Stimulated activated CD8-positive, alpha-beta memory T cell treated with anti-CD3 and anti-CD28 coated beads, Interleukin-7, amount 100 ng/mL, for 24 hours (primary cell): ENCODE results near the gene NUDT2.
"Not testable (repeated sequence)": the region's sequence is repeated elsewhere in the genome, so short reads cannot be mapped to it uniquely, and the experiment has no call there.

Source experiments
- DNase-seq: peaks from one replicate; pipeline ENCODE4 v3.0.0-alpha.2; 2020; ENCODE audit warnings: low read depth

Gene NUDT2

DNA sequence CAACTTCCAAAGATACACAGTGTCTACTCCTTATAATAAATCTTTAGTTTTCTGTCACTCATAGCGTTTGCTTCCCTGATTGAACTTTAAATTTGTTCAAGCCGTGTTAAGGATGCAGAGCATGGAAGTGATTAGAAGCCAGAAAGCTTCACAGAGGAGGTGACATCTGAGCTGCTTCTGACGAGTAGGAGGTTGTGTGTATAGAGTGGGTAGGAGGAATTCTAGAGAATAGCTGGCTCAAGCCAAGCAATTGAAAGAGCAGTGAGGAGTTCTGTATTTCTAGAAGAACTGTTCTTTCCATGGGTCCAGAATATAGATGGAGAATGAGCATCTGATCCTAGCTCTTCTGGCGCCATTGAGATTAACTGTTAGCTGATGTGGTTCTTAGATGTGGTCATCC lies 6.0 kb downstream of the NUDT2 start:
- DNase-seq = no peak

DNA sequence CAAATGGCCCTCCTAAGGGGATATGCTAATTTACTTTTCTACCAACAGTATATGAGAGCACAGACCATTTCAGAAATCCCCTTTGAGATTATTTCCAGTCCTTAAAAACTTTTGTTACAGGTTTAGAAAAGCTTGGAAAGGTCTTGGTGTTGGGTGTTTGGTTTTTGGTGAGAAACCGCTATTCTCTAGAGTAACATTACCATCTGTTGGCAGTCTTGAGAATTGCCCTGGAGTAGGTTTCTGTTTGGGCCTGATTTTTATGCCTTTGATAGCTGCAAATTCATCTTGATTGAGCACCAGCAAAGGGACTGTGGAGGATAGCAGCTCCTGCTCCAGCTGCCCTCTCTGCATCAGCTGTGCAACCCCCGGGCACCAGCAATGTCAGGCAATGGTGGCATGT lies 8.0 kb downstream of the NUDT2 start:
- DNase-seq = no peak

DNA sequence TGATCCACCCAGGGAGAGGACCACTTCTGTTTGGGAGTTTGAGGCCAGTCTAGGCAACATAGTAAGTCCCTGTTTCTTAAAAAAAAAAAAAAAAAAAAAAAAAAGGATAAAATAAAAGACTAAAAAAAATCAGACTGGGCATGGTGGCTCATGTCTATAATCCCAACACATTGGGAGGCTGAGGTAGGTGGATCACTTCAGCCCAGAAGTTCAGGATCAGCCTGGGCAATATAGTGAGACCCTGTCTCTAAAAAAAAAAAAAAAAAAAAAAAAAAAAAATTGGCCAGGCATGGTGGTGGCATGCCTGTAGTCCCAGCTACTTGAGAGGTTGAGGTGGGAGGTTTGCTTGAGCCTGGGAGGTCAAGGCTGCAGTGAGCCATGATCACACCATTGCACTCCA lies 8.7 kb downstream of the NUDT2 start:
- DNase-seq = not testable (repeated sequence)

DNA sequence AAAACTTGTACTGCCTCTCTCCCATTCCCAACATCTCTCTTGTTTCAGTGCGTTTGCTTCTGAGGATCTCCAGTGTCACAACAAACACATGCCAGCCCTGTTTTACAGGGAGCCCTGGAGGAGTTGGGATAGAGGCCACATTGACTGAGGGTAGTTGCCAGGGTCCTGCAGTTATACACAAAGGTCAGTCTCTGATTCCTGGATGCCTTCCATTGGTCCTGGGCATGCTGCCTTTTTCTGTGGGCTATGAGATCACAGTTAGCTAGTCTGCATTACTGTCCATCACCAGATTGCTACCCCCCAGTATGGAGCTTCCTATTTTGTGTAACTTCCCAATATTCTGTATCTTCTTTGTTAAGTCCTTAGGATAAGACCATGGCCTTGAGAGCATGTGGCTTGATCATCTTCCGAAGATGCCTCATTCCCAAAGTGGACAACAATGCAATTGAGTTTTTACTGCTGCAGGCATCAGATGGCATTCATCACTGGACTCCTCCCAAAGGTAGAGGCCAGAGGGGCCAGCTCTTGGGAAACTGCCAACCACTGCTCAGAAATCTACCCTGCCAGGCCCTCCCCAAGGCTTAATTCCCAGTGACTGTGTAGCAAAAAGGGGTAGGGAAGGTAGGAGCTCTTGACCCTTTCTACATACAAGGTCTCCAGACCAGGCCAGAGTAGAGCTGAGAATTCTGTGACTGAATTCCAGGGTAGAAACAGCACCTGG lies 9.5 kb downstream of the NUDT2 start:
- no peak for DNase-seq

DNA sequence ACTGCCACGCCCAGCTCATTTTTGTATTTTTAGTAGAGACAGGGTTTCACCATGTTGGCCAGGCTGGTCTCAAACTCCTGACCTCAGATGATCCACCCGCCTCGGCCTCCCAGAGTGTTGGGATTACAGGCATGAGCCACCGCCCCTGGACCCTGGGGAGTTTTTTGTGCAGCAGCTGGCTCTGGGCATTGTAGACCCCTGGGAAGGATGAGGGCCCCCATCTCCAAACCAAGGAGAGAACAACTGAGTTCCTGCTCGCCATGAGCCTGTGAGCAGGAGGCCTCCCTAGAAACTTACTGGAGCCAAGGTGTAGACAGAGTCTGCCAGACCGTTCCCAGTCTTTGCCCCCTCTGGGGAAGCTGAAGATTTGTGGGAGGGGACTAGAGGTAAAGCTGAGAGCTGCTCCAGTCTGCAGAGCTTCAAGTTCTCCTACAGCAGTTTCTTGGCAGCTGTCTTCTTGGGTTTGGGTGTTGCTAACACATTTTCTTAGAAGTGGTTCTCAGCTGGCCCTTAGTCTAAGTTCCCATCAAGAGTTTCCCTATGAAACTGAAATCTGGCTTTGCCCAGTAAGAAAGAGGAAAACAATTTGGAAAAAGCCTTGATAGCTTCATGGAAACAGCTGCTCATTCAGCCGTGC lies 12.4 kb downstream of the NUDT2 start:
- no peak for DNase-seq

DNA sequence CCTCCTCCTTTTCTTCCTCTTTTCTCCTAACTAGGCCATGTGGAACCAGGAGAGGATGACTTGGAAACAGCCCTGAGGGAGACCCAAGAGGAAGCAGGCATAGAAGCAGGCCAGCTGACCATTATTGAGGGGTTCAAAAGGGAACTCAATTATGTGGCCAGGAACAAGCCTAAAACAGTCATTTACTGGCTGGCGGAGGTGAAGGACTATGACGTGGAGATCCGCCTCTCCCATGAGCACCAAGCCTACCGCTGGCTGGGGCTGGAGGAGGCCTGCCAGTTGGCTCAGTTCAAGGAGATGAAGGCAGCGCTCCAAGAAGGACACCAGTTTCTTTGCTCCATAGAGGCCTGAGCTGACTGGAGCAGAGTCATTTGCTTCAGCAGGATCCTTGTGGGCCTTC lies 13.7 kb downstream of the NUDT2 start:
- no peak for DNase-seq

DNA sequence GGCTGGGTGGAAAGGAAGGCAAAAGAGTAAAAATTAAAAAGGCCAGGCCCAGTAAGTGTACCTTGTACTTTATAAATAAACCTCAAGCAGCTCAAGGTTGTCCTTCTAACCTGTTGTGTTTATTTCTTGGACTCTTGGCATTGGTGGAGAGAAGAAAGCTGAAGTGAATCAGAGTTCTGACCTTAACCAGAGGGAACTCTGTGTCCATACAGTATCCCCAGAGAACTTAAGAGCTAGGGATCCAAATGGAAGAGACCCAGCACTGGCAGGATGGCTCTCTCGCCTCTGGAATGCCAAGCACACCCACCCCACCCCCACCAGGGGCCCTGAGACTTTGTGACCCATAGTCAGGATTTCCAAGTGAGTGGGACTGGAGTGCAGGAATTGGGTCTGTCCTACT lies 14.2 kb downstream of the NUDT2 start:
- no peak for DNase-seq

DNA sequence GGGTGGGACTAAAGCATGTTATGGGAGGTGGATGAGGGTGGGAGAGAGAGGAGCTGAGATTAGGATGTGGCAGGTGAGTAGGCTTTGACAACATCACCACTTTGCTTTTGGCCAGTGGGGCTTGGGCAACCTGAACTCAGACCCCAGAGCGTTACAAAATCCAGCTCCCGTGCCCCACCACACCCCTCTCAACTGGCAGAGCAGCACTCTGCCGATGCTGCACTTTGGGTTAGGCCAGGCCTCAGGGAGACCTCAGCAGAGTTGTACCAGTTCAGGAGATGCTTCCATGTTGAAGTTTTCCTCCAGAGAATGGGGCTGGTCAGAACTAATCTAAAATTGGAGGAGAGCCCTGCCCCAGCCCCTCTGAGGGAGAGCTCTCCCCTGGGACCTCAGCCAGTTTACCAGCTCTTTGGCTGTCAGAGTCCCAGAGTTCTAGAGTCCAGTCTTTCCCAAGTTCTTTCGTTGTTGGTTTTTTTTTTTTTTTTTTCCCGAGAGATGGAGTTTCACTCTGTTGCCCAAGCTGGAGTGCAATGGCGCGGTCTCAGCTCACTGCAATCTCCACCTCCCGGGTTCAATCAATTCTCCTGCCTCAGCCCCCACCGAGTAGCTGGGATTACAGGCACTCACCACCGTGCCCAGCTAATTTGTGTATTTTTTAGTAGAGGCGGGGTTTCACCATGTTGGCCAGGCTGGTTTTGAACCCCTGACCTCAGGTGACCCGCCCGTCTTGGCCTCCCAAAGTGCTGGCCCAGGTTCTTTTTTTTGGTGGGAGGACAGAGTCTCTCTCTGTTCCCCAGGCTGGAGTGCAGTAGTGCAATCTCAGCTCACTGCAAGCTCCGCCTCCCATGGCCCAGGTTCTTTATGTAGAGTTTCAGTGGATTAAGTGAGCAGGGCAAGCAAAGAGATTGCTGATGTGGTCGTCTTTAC lies 17.8 kb downstream of the NUDT2 start:
- no peak for DNase-seq

DNA sequence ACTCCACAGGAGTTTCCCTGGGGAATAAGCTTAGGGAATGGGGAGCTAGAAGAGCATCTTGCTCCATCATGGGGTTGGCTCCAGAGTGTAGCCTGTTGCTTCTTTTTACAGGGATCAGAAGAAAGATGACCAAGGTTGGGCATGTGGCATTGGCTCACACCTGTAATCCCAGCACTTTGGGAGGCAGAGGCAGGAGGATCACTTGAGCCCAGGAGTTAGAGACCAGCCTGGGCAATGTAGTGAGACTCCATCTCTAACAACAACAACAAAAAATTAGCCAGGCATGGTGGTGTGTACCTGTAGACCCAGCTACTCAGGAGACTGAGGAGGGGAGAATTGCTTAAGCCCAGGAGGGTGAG lies 18.4 kb downstream of the NUDT2 start:
- DNase-seq = no peak

DNA sequence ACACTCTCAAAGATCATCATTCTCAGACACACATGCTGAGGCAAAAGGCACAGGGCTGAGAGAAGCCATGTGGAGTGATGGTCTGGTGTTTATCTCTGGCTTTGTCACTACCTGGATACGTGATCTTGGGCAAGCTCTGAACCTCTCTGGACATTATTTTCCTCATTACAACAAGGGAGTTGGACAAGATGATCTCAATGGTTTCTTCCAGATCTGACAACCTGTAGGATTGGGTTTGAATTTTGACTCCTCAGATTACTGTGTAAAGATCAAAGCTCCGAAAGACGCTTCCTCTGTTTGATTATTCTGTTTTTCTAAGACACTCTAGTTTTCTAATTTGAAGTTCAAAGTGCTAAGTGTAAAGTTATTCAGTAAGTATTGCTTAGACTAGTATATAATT lies 20.0 kb downstream of the NUDT2 start:
- DNase-seq = no peak

DNA sequence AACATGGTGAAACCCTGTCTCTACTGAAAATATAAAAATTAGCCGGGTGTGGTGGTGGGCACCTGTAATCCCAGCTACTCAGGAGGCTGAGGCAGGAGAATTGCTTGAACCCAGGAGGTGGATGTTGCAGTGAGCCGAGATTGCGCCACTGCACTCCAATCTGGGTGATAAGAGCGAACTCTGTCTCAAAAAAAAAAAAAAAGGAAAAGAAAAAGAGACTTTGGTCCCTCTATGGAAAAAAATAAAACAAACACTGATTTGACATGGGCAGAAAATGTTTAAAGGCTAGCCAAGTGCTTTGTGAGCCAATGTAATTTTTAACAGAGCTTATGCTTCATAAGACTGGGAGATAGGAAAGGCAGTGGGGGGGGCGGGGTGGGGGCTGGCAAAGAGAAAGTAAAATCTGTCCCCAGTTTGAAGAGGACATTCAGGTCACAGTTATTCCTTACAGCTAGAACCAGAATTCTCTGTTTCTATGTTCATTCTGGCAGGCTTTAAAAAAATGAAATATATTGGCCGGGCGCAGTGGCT lies 22.8 kb downstream of the NUDT2 start:
- not testable (repeated sequence) for DNase-seq

DNA sequence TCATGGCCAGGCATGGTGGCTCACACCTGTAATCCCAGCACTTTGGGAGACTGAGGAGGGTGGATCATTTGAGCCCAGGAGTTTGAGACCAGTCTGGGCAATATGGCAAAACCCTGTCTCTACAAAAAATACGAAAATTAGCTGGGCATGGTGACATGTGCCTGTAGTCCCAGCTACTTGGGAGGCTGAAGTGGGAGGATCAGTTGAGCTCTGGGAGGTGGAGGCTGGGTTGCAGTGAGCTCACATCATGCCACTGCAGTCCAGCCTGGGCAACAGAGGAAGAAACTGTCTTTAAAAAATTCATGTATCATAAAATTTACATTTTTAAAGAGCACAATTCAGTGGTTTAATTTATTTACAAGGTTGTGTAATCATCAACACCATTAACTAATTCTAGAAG lies 23.6 kb downstream of the NUDT2 start:
- DNase-seq = not testable (repeated sequence)

DNA sequence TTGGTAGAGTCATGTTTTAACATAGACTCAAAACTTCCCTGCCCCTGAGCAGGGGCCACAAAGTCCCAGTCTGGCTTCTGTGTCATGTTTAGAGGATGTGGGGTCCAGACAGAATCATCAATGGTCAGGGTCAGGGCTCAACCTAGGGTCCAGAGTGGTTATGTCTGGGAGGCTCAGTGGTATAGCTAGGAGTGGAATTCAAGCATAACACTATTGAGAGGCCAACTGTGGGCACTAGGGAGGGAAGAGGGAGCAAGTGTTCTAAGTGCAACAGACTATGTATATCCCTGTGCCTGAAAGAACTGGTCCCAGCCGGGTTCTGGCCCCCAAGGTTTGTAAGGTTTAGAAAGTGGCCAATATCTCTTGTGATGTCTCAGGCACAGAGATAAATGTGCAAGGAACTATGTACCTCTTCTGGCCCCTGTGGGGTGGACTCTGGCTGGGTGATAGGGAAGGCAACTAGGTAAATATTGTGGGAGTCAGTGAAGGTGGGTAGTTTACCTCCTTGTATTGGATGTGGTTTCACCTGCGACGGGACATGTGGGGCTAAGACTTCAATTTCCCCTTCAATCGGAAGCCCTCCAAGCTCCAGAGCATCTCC lies 33.3 kb downstream of the NUDT2 start:
- DNase-seq = no peak

DNA sequence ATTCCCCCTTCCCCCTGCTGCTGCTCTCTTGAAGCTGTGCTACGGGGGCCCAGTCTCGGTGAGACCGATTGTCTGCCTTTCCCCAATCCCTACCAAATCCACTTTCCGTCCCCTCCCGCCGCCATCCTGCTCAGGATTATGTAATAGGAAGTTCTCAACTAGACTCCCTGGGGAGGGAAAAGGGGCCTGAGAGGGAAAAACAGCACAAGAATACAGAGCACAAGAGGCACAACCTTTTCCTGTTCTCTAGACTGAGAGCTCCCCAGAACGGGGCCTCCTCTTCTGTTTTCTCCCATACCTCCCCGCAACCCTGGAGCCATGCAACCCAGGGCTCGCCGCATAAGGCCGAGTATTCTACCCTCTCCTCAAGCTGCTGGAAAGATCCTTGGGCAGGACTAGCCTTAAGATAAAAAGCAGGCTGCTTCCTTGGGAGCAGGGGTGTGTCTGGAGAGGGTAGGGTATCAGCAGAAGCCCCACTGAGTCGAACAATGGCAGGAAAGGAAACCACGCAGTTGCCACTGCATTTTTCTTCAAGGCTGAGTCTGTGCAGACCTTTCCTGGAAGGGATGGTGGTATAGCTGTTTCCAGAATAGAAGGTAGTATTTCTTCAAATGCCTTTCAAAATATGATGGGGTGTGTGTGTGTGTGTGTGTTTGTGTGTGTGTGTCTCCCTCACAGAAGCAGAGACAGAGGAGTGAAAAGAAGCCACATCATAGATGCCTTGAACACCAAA lies 34.4 kb downstream of the NUDT2 start:
- no peak for DNase-seq

DNA sequence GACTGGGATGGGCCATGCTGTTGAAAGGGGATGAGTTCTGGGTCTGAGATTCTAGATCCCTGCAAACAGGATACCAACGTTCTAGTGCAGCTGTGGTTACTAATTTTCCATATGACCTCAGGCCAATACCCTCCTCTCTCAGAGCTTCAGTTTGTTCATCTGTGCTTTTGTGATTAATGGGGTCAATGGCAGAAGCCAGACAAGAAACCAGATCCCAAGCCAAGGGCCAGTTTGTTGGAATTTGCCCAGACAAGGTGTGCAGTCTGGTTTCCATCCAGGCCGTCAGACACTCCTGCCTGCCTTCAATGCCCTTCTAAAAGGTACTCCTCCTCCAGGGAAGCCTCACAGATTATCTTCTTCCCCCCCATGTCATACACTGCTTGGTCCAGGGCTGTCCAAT lies 35.9 kb downstream of the NUDT2 start:
- no peak for DNase-seq

DNA sequence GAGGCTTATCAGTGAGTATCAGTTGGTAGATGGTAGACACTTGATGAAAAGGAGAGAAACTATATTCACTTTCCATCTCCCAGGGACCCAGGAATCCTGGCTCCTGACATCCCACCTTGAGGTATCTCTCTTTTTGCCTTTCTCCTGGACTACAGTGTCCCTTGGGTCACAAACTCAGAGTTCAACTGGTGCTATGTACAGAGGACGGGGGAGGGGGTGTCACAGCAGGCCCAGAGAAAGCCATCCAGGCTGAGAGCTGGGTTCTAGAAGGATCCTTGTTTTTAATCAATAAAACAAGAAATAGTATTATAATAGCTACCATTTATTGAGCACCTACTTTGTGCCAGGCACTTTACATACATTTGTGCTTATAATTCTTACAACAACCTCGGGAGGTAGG lies 37.0 kb downstream of the NUDT2 start:
- no peak for DNase-seq

DNA sequence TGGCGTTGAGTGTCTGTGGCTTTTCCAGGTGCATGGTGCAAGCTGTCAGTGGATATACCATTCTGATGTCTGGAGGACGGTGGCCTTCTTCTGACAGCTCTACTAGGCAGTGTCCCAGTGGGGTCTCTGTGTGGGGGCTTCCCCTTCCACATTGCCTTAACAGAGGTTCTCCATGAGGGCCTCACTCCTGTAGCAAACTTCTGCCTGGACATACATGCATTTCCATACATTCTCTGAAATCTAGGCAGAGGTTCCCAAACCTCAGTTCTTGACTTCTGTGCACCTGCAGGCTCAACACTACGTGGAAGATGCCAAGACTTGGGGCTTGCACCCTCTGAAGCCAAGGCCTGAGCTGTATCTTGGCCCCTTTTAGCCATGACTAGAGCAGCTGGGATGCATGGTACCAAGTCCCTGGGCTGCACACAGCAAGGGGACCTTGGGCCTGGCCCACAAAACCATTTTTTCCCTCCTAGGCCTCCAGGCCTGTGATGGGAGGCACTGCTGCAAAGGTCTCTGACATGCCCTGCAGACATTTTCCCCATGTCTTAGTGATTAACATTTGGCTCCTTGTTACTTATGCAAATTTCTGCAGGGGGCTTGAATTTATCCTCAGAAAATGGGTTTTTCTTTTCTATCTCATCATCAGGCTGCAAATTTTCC lies 38.5 kb downstream of the NUDT2 start:
- DNase-seq = not testable (repeated sequence)

DNA sequence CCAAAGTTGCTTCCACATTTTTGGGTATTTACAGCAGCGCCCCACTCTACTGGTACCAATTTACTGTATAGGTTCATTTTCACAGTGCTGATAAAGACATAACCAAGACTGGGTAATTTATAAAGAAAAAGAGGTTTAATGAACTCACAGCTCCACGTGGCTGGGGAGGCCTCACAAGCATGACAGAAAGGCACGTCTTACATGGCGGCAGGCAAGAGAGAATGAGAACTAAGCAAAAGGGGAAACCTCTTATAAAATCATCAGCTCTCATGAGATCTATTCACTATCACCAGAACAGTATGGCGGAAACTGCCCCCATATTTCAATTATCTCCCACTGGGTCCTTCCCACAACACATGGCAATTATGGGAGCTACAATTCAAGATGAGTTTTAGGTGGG lies 39.4 kb downstream of the NUDT2 start:
- DNase-seq = not testable (repeated sequence)

DNA sequence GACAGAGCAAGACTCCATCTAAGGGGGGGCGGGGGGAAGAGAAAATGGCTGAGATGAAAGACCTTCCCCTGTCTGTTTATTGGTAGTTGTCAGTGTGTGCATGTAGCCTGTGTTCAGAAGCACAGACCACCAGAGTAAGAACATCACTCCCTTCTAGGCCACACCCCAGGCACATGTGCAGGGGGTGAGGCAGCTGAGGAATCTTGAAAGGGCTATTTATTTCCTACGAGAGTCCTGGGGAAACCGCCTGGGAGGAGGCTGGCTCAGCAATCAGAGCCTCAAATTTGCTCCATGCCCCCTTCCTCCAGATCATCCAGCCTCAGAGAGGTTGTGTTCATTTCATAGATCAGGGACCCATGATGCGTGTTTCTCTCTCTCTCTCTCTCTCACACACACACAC lies 40.3 kb downstream of the NUDT2 start:
- no peak for DNase-seq

DNA sequence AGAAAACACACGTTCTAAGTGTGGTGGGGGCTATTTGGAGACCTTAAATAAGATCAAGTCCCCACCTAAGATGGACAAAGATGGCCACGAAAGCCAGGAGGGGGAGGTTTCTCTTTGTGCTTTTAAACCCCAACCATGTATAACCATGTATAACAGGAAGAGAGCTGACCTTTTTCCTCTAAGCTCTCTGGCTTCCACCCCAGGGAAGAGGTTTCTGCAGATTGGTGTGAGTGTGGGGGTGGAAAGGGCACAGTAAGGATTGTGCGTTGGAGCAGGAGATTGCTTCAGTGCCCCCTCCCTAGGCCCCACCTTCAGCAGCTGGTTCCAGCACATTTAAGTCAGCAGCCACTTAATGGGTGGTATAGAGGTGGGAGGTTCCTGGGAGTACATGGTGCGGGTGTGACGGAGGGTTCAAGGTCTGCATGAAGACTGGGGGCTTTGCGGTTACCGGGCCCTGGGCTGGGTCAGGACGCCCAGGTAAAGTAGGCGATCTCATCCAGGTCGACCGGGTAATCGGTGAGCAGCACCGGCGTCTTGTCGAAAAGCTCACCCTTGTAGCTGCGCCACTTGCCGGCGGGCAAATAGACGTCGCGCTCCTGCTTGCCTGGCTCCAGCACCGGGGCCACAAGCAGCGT lies 41.1 kb downstream of the NUDT2 start:
- DNase-seq = no peak
